Loucy (cell line): ENCODE results near the gene BID.

ENCODE experiments used
- EZH2phosphoT487 ChIP-seq: fragments of 200-600 bp; IDR thresholded peaks from 2 replicates; pipeline ENCODE4 v1.6.1; 2018; ENCODE audit warnings: antibody characterized with exemption, mild to moderate bottlenecking, moderate library complexity, borderline replicate concordance
- TF ChIP-seq, protein P1 (sequence below): fragments of 200-600 bp; sonication (generic); conservative IDR thresholded peaks from 2 replicates; pipeline ENCODE4 v1.5.1; 2014; ENCODE audit warnings: mild to moderate bottlenecking, antibody characterized with exemption, low read length

DNA sequence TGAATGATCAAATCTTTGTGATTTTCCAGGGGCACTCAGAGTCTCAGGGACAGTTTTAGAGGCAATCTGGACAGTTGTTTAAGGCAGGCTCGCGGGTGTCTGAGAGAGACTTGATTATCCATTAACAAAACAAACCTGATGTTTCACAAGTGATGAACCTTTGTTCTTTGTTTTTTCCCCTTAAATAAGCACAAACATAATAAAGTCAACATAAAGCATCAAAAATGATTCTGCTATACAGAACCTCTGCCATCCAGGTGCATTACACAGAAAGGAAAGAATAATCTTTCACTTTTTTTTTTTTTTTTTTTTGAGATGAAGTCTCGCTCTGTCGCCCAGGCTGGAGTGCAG, 13.2 kb downstream of the BID start:
- TF ChIP-seq EZH2phosphoT487 = no peak
- TF ChIP-seq, protein P1, sequence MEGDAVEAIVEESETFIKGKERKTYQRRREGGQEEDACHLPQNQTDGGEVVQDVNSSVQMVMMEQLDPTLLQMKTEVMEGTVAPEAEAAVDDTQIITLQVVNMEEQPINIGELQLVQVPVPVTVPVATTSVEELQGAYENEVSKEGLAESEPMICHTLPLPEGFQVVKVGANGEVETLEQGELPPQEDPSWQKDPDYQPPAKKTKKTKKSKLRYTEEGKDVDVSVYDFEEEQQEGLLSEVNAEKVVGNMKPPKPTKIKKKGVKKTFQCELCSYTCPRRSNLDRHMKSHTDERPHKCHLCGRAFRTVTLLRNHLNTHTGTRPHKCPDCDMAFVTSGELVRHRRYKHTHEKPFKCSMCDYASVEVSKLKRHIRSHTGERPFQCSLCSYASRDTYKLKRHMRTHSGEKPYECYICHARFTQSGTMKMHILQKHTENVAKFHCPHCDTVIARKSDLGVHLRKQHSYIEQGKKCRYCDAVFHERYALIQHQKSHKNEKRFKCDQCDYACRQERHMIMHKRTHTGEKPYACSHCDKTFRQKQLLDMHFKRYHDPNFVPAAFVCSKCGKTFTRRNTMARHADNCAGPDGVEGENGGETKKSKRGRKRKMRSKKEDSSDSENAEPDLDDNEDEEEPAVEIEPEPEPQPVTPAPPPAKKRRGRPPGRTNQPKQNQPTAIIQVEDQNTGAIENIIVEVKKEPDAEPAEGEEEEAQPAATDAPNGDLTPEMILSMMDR = no peak
